ENCODE data around the gene TP53I13.

Gene TP53I13

GRCh38 chr17:29561554-29562517, 6.7 kb upstream of the TP53I13 start:
- no peak overlapping the region for H3K4me3 ChIP-seq (ENCODE audit: low read length)
- TF ChIP-seq ZNF274 (IDR thresholded peaks at IDR 0.05; ENCODE audit: low read depth, low read length): no peak

GRCh38 chr17:29562615-29563014, 5.9 kb upstream of the TP53I13 start:
- no peak for TF ChIP-seq ZNF274 (IDR thresholded peaks at IDR 0.05; ENCODE audit: low read depth, low read length)
- no peak overlapping the region for H3K4me3 ChIP-seq (ENCODE audit: low read length)

- no peak for TF ChIP-seq ZNF274 (IDR thresholded peaks at IDR 0.05; ENCODE audit: low read depth, low read length)
- H3K4me3 ChIP-seq (ENCODE audit: low read length): no peak overlapping the region
Observed at GRCh38 chr17:29563816-29564215, 4.7 kb upstream of the TP53I13 start.

GRCh38 chr17:29565643-29566472, 2.6 kb upstream of the TP53I13 start:
- H3K4me3 ChIP-seq (ENCODE audit: low read length): peak overlapping the region; percentile 58; the same call in 1 of the 2 replicates
- TF ChIP-seq ZNF274 (IDR thresholded peaks at IDR 0.05; ENCODE audit: low read depth, low read length): no peak

- TF ChIP-seq ZNF274 (IDR thresholded peaks at IDR 0.05; ENCODE audit: low read depth, low read length): no peak
- peak within 1 kb of the TSS; percentile 58 for H3K4me3 ChIP-seq (ENCODE audit: low read length)
Observed at GRCh38 chr17:29566473-29567303, 1.8 kb upstream of the TP53I13 start, which contains the start of gene ABHD15. Gene ABHD15, minus strand, starts transcription at chr17:29567037. Its CDS starts 71 bp downstream, at chr17:29566966.

GRCh38 chr17:29567304-29567553, 1.3 kb upstream of the TP53I13 start:
- peak overlapping the region; percentile 58 for H3K4me3 ChIP-seq (ENCODE audit: low read length)
- TF ChIP-seq ZNF274 (IDR thresholded peaks at IDR 0.05; ENCODE audit: low read depth, low read length): no peak

- no peak for TF ChIP-seq ZNF274 (IDR thresholded peaks at IDR 0.05; ENCODE audit: low read depth, low read length)
- H3K4me3 ChIP-seq (ENCODE audit: low read length): peak overlapping the region; percentile 58
Observed at GRCh38 chr17:29567554-29568330, 759 bp upstream of the TP53I13 start.

- TF ChIP-seq ZNF274 (IDR thresholded peaks at IDR 0.05; ENCODE audit: low read depth, low read length): no peak
- H3K4me3 ChIP-seq (ENCODE audit: low read length): peak overlapping the region; percentile 55
Observed at GRCh38 chr17:29569245-29569950, 897 bp downstream of the TP53I13 start.

GRCh38 chr17:29570521-29570920, 2.0 kb downstream of the TP53I13 start:
- no peak for TF ChIP-seq ZNF274 (IDR thresholded peaks at IDR 0.05; ENCODE audit: low read depth, low read length)
- no peak overlapping the region for H3K4me3 ChIP-seq (ENCODE audit: low read length)

GRCh38 chr17:29571486-29571882, 3.0 kb downstream of the TP53I13 start:
- no peak overlapping the region for H3K4me3 ChIP-seq (ENCODE audit: low read length)
- TF ChIP-seq ZNF274 (IDR thresholded peaks at IDR 0.05; ENCODE audit: low read depth, low read length): no peak

GRCh38 chr17:29571883-29572681, 3.6 kb downstream of the TP53I13 start:
- no peak overlapping the region for H3K4me3 ChIP-seq (ENCODE audit: low read length)
- TF ChIP-seq ZNF274 (IDR thresholded peaks at IDR 0.05; ENCODE audit: low read depth, low read length): no peak

All from GM08714 (cell line).